A549 (cell line): ENCODE measurements around the gene C11orf98.

Experiments
- CTCF ChIP-seq: fragments of >200 bp; sonication (Bioruptor Twin); formaldehyde crosslinking; IDR thresholded peaks from 3 replicates; pipeline ENCODE4 v1.5.1; 2016
- ELK1 ChIP-seq: fragments of 150-350 bp; IDR thresholded peaks from 2 replicates; pipeline ENCODE4 v1.6.1; 2014; ENCODE audit warnings: low read depth, mild to moderate bottlenecking, low read length
- EP300 ChIP-seq, 2 experiments: fragments of >200 bp; sonication (Bioruptor Twin); formaldehyde crosslinking; IDR thresholded peaks; 2 replicates in 1 of 2; 3 replicates in 1 of 2; pipeline ENCODE4 v1.6.1; 2016 to 2017
- JUNB ChIP-seq: fragments of >200 bp; sonication (Bioruptor Twin); formaldehyde crosslinking; IDR thresholded peaks from 2 replicates; pipeline ENCODE4 v1.6.1; 2016
- MAX ChIP-seq: IDR thresholded peaks from 2 replicates; pipeline ENCODE4 v1.6.1; 2012
- POLR2A ChIP-seq: IDR thresholded peaks from 2 replicates; pipeline ENCODE4 v1.6.1; 2012; ENCODE audit warnings: mild to moderate bottlenecking, low read length
- RAD21 ChIP-seq, 2 experiments: fragments of >200 bp in 1 of 2; sonication (Bioruptor Twin) in 1 of 2; formaldehyde crosslinking in 1 of 2; IDR thresholded peaks in 1 of 2; conservative IDR thresholded peaks in 1 of 2; 2 replicates in 1 of 2; 3 replicates in 1 of 2; pipeline ENCODE4 v1.6.1; 2012 to 2018; ENCODE audit warnings: inconsistent platforms in 1 of 2
- RARB ChIP-seq: fragments of 250-450 bp; sonication (Bioruptor Pico); IDR thresholded peaks from 2 replicates; pipeline ENCODE4 v1.8.0; 2021; ENCODE audit warnings: mild to moderate bottlenecking, moderate library complexity

- TF ChIP-seq ELK1: no peak
- no peak for TF ChIP-seq MAX
- TF ChIP-seq POLR2A: no peak
- no peak for TF ChIP-seq JUNB
- no peak for TF ChIP-seq RARB (CRISPR knock-in tag)
- no peak for TF ChIP-seq EP300 (IDR thresholded peaks at IDR 0.05)
- no peak for TF ChIP-seq CTCF
- no peak for TF ChIP-seq RAD21 (conservative IDR thresholded peaks at IDR 0.05 in 1 of 2, IDR thresholded peaks at IDR 0.05 in 1 of 2)
Observed at GRCh38 chr11:62676698-62677097, 11.7 kb upstream of the C11orf98 start.
